Panc1 (cell line): ENCODE measurements around the gene FCHSD1.

Experiments used
- POLR2AphosphoS5 ChIP-seq: IDR thresholded peaks from 2 replicates; pipeline ENCODE4 v1.6.1; 2012; ENCODE audit warnings: mild to moderate bottlenecking, low read depth, low read length, moderate library complexity
- REST ChIP-seq, 2 experiments: IDR thresholded peaks; 2 replicates each; pipeline ENCODE4 v1.6.1; 2011 to 2012; ENCODE audit warnings: low read depth in 2 of 2, control low read depth in 1 of 2, low read length in 1 of 2, mild to moderate bottlenecking in 1 of 2, moderate library complexity in 1 of 2; ENCODE audit not compliant: insufficient read depth in 1 of 2
- TF ChIP-seq, protein P1 (sequence below): fragments of 450-650 bp; IDR thresholded peaks from 2 replicates; pipeline ENCODE4 v1.5.1; 2017; ENCODE audit warnings: mild to moderate bottlenecking

DNA sequence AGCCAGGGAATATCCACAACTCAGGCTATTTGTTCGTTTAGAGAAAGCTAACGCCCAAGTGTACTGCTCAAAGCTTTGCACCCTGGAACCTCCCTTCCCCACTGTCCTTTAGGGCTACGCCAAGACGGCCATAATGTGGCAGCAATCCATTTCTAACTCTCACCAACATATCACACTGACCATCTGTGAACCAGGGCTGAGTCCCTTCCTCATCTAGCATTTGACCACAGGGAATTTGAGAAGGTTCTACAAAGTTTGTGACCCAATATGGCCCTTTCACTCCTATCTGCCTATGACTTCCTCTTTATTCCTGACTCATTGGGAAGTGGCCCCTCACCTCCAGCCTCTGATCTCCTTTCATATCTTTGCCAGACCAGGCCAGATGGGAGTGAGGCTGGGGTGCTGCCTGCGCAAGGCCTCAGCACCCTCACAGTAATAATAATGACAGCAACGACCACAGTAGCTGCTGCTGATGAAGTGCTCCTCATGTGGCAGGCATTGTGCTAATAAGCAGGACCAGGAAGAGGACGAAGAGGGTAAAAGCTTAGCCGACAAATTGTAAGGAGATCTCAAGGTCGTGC lies 40.2 kb upstream of the FCHSD1 start:
- TF ChIP-seq, protein P1, sequence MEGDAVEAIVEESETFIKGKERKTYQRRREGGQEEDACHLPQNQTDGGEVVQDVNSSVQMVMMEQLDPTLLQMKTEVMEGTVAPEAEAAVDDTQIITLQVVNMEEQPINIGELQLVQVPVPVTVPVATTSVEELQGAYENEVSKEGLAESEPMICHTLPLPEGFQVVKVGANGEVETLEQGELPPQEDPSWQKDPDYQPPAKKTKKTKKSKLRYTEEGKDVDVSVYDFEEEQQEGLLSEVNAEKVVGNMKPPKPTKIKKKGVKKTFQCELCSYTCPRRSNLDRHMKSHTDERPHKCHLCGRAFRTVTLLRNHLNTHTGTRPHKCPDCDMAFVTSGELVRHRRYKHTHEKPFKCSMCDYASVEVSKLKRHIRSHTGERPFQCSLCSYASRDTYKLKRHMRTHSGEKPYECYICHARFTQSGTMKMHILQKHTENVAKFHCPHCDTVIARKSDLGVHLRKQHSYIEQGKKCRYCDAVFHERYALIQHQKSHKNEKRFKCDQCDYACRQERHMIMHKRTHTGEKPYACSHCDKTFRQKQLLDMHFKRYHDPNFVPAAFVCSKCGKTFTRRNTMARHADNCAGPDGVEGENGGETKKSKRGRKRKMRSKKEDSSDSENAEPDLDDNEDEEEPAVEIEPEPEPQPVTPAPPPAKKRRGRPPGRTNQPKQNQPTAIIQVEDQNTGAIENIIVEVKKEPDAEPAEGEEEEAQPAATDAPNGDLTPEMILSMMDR = no peak
- TF ChIP-seq POLR2AphosphoS5 = no peak
- TF ChIP-seq REST (IDR thresholded peaks at IDR 0.05; ENCODE audit: insufficient read depth in 1 of 2, low read depth in 2 of 2, low read length in 1 of 2) = no peak
